T-helper 17 cell (primary cell): ENCODE results near the gene SND1. TPM values are rescaled to one million over a fixed set of nuclear protein-coding genes. Genes with fewer than 3 reads are reported as not detected.

ENCODE experiments used
- ATAC-seq: fragments of 150-1000 bp; cut with Tn5 transposase; 2 replicates; pipeline ENCODE4 v1.10.0; 2021; ENCODE audit warnings: mild to moderate bottlenecking, moderate library complexity
- DNase-seq, 3 donors: peaks; one replicate each; pipeline versions ENCODE4 v3.0.0 to v3.0.0-alpha.2; 2020 to 2021
- H3K9me3 ChIP-seq: one replicate; pipeline ENCODE4 v1.7.0; 2013; ENCODE audit warnings: low read length, mild to moderate bottlenecking; ENCODE audit not compliant: control insufficient read depth, poor library complexity, severe bottlenecking
- H3K27ac Mint-ChIP-seq: one replicate; pipeline ENCODE4 v1.8.0; 2022; ENCODE audit warnings: mild to moderate bottlenecking, moderate library complexity, mixed read lengths
- H3K27me3 Mint-ChIP-seq: one replicate; pipeline ENCODE4 v1.8.0; 2022; ENCODE audit warnings: mixed read lengths
- H3K36me3 Mint-ChIP-seq: one replicate; pipeline ENCODE4 v1.8.0; 2022; ENCODE audit warnings: low read depth, mixed read lengths
- H3K4me1 Mint-ChIP-seq: one replicate; pipeline ENCODE4 v1.8.0; 2022; ENCODE audit warnings: mild to moderate bottlenecking, mixed read lengths
- H3K4me3 Mint-ChIP-seq: one replicate; pipeline ENCODE4 v1.8.0; 2022; ENCODE audit warnings: mild to moderate bottlenecking, moderate library complexity, mixed read lengths
- total RNA-seq, 4 donors: library from RNA in 2 of 4; stranded (reverse) in 2 of 4; gene quantifications; one replicate each; pipeline ENCODE4 v1.2.3 and lab custom pipeline; 2022 to 2026

The SND1 gene
- total RNA-seq, 2 donors from 2014 or later = 201 to 208 TPM

DNA sequence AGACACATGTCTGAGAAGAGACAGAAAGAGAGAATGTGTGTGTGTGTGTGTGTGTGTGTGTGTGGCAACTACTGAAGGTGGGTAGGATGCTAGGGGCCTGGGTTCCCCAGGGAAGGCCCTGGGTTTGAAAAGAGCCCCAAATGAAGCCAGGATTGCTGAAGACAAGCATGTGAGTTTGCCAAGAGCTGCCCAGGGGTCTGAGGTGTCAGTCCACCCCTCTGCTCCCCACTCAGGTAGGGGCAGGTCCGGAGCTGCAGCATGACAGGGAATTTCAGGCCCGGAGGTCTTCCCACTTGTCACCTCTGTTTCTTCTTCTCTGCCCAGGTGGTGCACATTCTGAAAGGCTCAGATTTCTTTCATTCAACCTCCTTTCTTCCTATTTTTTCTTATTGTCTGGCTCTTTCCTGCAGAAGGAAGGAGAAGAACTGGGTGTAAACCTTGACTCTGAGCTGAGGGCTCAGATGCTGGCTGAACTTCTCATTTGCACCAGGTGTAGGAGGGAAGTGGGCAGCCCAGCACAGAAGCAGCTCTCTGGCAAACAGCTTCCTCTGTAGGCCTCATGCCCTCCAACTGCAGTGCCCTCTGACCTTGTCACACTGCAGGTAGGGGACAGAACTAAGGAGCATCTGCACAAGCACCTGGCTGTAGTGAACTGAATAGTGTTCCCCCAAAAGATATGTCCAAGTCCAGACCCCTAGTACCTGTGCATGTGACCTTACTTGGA, 458.8 kb downstream of the SND1 start:
- peaks cover 3% of the 10 kb centered on the region for H3K27me3 Mint-ChIP-seq
- no peaks in the 10 kb centered on the region for H3K9me3 ChIP-seq
- DNase-seq = no peak
- H3K4me1 Mint-ChIP-seq = peaks cover 37% of the 10 kb centered on the region
- H3K36me3 Mint-ChIP-seq = no peaks in the 10 kb centered on the region
- ATAC-seq = no peak
- peak overlapping the region; percentile 82 for H3K27ac Mint-ChIP-seq
- H3K4me3 Mint-ChIP-seq = peak overlapping the region; percentile 63

GRCh38 chr7:128112018-128112780, 460.2 kb downstream of the SND1 start:
- Mint-ChIP-seq H3K4me3 (no peak overlapping the region), H3K36me3 (no peaks in the 10 kb centered on the region), H3K4me1 (peaks cover 30% of the 10 kb centered on the region), H3K27me3 (peaks cover 8% of the 10 kb centered on the region), H3K27ac (peak overlapping the region; percentile 61)
- DNase-seq (no peak), ATAC-seq (no peak)
- no peaks in the 10 kb centered on the region for H3K9me3 ChIP-seq

GRCh38 chr7:128112781-128113221, 460.8 kb downstream of the SND1 start:
- peak overlapping the region; percentile 61 for H3K27ac Mint-ChIP-seq
- H3K27me3 Mint-ChIP-seq = peaks cover 8% of the 10 kb centered on the region
- ATAC-seq (no peak), DNase-seq (no peak)
- H3K36me3 Mint-ChIP-seq = no peaks in the 10 kb centered on the region
- H3K9me3 ChIP-seq = no peaks in the 10 kb centered on the region
- peaks cover 30% of the 10 kb centered on the region for H3K4me1 Mint-ChIP-seq
- H3K4me3 Mint-ChIP-seq = no peak overlapping the region

DNA sequence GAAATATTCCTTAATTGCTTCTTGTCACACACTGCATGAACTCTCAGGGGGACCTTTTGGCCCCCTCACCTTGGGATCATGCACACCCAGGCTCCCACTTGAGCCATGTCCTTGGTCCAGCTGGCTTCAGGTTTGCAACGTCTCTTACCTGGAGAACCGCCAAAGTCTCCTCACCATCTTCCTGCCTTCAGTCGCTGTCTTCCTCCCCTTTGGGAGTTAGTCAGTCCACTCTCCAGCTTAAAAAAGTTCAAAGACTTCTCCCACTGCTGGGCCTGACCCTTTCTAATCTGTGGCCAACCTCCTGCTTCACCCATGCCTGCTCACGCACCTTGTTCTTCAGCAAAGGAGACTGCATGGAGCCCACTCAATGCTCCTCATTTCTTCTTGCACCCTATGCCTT, 461.8 kb downstream of the SND1 start:
- Mint-ChIP-seq H3K36me3 (no peaks in the 10 kb centered on the region), H3K27ac (no peak overlapping the region), H3K4me3 (no peak overlapping the region), H3K27me3 (peaks cover 15% of the 10 kb centered on the region), H3K4me1 (peaks cover 22% of the 10 kb centered on the region)
- no peak for DNase-seq
- no peak for ATAC-seq
- H3K9me3 ChIP-seq = no peaks in the 10 kb centered on the region

- no peaks in the 10 kb centered on the region for H3K9me3 ChIP-seq
- ATAC-seq (no peak), DNase-seq (no peak)
- no peaks in the 10 kb centered on the region for H3K36me3 Mint-ChIP-seq
- H3K4me3 Mint-ChIP-seq = no peak overlapping the region
- peaks cover 15% of the 10 kb centered on the region for H3K27me3 Mint-ChIP-seq
- H3K27ac Mint-ChIP-seq = no peak overlapping the region
- peaks cover 16% of the 10 kb centered on the region for H3K4me1 Mint-ChIP-seq
These were observed 462.8 kb downstream of the SND1 start for GRCh38 chr7:128114806-128115205.

- Mint-ChIP-seq H3K4me1 (peaks cover 16% of the 10 kb centered on the region), H3K27me3 (peaks cover 15% of the 10 kb centered on the region), H3K27ac (no peak overlapping the region), H3K4me3 (no peak overlapping the region), H3K36me3 (no peaks in the 10 kb centered on the region)
- ATAC-seq = no peak
- no peak for DNase-seq
- no peaks in the 10 kb centered on the region for H3K9me3 ChIP-seq
These were observed 463.4 kb downstream of the SND1 start for GRCh38 chr7:128115336-128115820.

GRCh38 chr7:128115821-128116723, 464.1 kb downstream of the SND1 start:
- no peak for DNase-seq
- peaks cover 12% of the 10 kb centered on the region for H3K4me1 Mint-ChIP-seq
- peaks cover 15% of the 10 kb centered on the region for H3K27me3 Mint-ChIP-seq
- no peak for ATAC-seq
- peak overlapping the region; percentile 76 for H3K4me3 Mint-ChIP-seq
- H3K36me3 Mint-ChIP-seq = no peaks in the 10 kb centered on the region
- H3K27ac Mint-ChIP-seq = no peak overlapping the region
- no peaks in the 10 kb centered on the region for H3K9me3 ChIP-seq

DNA sequence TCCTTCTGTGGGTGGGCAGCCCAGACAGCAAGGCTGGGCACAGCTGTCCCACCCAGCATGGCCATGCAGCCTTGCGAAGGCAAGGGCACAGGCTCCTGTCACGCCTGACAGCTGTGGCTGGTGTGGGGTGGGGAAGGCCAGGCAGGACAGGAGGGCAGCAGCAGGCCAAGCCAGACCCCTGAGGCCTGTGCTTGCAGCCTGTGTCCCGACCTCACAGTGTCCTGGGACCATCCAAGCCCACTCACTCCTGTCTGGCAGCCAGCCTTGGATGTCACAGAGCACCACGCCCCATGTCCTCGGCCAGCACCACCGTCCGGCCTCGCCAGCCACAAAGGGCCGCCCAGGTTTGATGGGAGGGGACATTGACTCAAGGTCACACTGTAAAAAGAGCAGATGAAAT, 464.7 kb downstream of the SND1 start:
- peaks cover 15% of the 10 kb centered on the region for H3K27me3 Mint-ChIP-seq
- H3K9me3 ChIP-seq = no peaks in the 10 kb centered on the region
- H3K27ac Mint-ChIP-seq = no peak overlapping the region
- DNase-seq (no peak), ATAC-seq (no peak)
- H3K4me3 Mint-ChIP-seq = peak overlapping the region; percentile 4
- no peaks in the 10 kb centered on the region for H3K36me3 Mint-ChIP-seq
- peaks cover 5% of the 10 kb centered on the region for H3K4me1 Mint-ChIP-seq

DNA sequence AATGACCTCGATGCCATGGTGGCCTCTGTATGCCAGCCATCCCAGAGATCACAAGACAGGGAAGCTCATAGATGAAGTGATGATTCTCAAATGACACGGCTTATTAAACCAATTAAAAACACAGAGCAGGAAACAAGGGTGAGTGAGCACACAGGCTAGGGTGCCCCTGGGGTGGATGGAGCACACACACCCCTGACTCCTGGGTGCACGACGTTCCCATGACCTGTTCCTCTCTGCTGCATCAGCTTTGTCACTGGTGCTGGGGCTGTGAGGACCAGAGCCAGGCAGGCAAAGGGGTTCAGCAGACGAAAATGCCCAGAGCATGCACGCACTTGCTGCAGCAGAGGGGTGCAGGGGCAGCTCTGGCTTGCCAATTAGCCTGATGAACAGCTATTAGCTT, 465.7 kb downstream of the SND1 start:
- Mint-ChIP-seq H3K27me3 (peaks cover 15% of the 10 kb centered on the region), H3K4me1 (no peaks in the 10 kb centered on the region), H3K27ac (no peak overlapping the region), H3K4me3 (no peak overlapping the region), H3K36me3 (no peaks in the 10 kb centered on the region)
- ATAC-seq = no peak
- no peak for DNase-seq
- H3K9me3 ChIP-seq = no peaks in the 10 kb centered on the region

- ATAC-seq = no peak
These were observed 467.0 kb downstream of the SND1 start for GRCh38 chr7:128119036-128119435.

GRCh38 chr7:128120116-128120515, 468.1 kb downstream of the SND1 start:
- H3K36me3 Mint-ChIP-seq = no peaks in the 10 kb centered on the region
- H3K27ac Mint-ChIP-seq = no peak overlapping the region
- no peaks in the 10 kb centered on the region for H3K9me3 ChIP-seq
- H3K4me1 Mint-ChIP-seq = peaks cover 3% of the 10 kb centered on the region
- H3K27me3 Mint-ChIP-seq = peaks cover 15% of the 10 kb centered on the region
- DNase-seq (no peak), ATAC-seq (no peak)
- no peak overlapping the region for H3K4me3 Mint-ChIP-seq

More at GRCh38 chr7:128119036-128119435, 467.0 kb downstream of the SND1 start:
- no peak overlapping the region for H3K27ac Mint-ChIP-seq
- DNase-seq = no peak
- H3K9me3 ChIP-seq = no peaks in the 10 kb centered on the region
- H3K36me3 Mint-ChIP-seq = no peaks in the 10 kb centered on the region
- no peak overlapping the region for H3K4me3 Mint-ChIP-seq
- no peaks in the 10 kb centered on the region for H3K4me1 Mint-ChIP-seq
- H3K27me3 Mint-ChIP-seq = peaks cover 15% of the 10 kb centered on the region

DNA sequence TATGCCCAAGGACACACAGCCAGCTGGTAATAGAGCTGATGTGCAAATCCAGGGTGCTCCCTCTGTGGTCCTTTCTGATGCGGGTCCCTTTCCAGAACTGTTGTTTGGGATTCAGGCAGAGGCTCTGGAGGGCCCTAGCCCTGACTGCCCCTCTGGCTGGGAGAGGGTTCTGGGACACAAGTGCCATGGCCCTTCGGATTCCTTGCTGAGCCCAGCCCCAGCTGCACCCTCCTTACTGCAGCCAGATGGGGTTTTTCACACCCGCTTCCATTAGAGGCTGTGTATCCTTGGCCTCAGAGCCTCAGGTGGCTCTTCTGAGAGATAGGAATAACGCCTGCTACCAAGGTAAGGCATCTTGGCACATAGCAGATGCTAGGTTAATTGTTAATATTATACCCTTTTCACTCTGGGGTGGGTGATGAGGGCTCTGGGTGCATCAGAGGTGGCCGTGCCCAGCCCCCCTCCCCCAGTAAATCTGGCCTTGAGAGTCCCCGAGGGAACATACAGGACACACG, 469.0 kb downstream of the SND1 start:
- Mint-ChIP-seq H3K27ac (no peak overlapping the region), H3K4me3 (no peak overlapping the region), H3K27me3 (peaks cover 9% of the 10 kb centered on the region), H3K4me1 (peaks cover 4% of the 10 kb centered on the region), H3K36me3 (no peaks in the 10 kb centered on the region)
- H3K9me3 ChIP-seq = no peaks in the 10 kb centered on the region
- no peak for ATAC-seq
- DNase-seq = no peak
